ENCODE results near the gene GCK.

GRCh38 chr7:44113764-44114354, 75.4 kb downstream of the GCK start:
- TF ChIP-seq ZNF384 (IDR thresholded peaks at IDR 0.05) (no peak), SUZ12 (IDR thresholded peaks at IDR 0.05) (no peak), SP1 (IDR thresholded peaks at IDR 0.05) (no peak), BHLHE40 (IDR thresholded peaks at IDR 0.05; ENCODE audit: borderline replicate concordance) (no peak), L3MBTL2 (conservative IDR thresholded peaks at IDR 0.05) (no peak), FOXA1 (IDR thresholded peaks at IDR 0.05) (no peak), HDGF (IDR thresholded peaks at IDR 0.05; ENCODE audit: borderline replicate concordance) (no peak), ARNT (IDR thresholded peaks at IDR 0.05) (no peak), FOXM1 (IDR thresholded peaks at IDR 0.05; ENCODE audit: borderline replicate concordance) (no peak), TARDBP (IDR thresholded peaks at IDR 0.05) (no peak), PKNOX1 (IDR thresholded peaks at IDR 0.05) (no peak), ELF4 (IDR thresholded peaks at IDR 0.05) (no peak), FOXK2 (IDR thresholded peaks at IDR 0.05) (no peak), NFRKB (IDR thresholded peaks at IDR 0.05) (no peak)
